Measurements from ENCODE around the gene PSEN1. TPM values are rescaled to one million over a fixed set of nuclear protein-coding genes. Genes with fewer than 3 reads are reported as not detected.

Gene PSEN1
- total RNA-seq, 1 donor = 79.6 TPM

GRCh38 chr14:73153272-73153671, 17.0 kb downstream of the PSEN1 start:
- Histone ChIP-seq H4K20me1 (ENCODE audit: insufficient read depth, low read length) (no peaks in the 10 kb centered on the region), H3K79me2 (ENCODE audit: insufficient read depth, low read length) (peaks cover 26% of the 10 kb centered on the region), H2AFZ (ENCODE audit: low read length) (no peak overlapping the region), H3K27ac (ENCODE audit: low read depth, low read length) (peak overlapping the region; percentile 76), H3K36me3 (ENCODE audit: insufficient read depth, low read length) (peaks cover 36% of the 10 kb centered on the region), H3K9me3 (ENCODE audit: low read depth, low read length) (no peaks in the 10 kb centered on the region), H3K4me3 (ENCODE audit: insufficient read depth, low read length) (no peak overlapping the region), H3K4me2 (ENCODE audit: insufficient read depth, low read length) (peak overlapping the region; percentile 41), H3K4me1 (ENCODE audit: insufficient read depth, low read length) (peaks cover 17% of the 10 kb centered on the region), H3K27me3 (ENCODE audit: insufficient read depth, low read length) (no peaks in the 10 kb centered on the region)
- peak; percentile 81 for DNase-seq (ENCODE audit: insufficient read length, low spot score, missing footprints)
- no peak for TF ChIP-seq CTCF (IDR thresholded peaks at IDR 0.05; ENCODE audit: extremely low read depth, low read depth, low read length)

- peaks cover 54% of the 10 kb centered on the region for H3K36me3 ChIP-seq (ENCODE audit: insufficient read depth, low read length)
- H3K79me2 ChIP-seq (ENCODE audit: insufficient read depth, low read length) = peaks cover 11% of the 10 kb centered on the region
- no peaks in the 10 kb centered on the region for H3K9me3 ChIP-seq (ENCODE audit: low read depth, low read length)
- H4K20me1 ChIP-seq (ENCODE audit: insufficient read depth, low read length) = no peaks in the 10 kb centered on the region
- H3K4me2 ChIP-seq (ENCODE audit: insufficient read depth, low read length) = no peak overlapping the region
- no peak for DNase-seq (ENCODE audit: insufficient read length, low spot score, missing footprints)
- no peaks in the 10 kb centered on the region for H3K4me1 ChIP-seq (ENCODE audit: insufficient read depth, low read length)
- H3K27me3 ChIP-seq (ENCODE audit: insufficient read depth, low read length) = no peaks in the 10 kb centered on the region
- no peak overlapping the region for H3K27ac ChIP-seq (ENCODE audit: low read depth, low read length)
- no peak for TF ChIP-seq CTCF (IDR thresholded peaks at IDR 0.05; ENCODE audit: extremely low read depth, low read depth, low read length)
- H2AFZ ChIP-seq (ENCODE audit: low read length) = no peak overlapping the region
- no peak overlapping the region for H3K4me3 ChIP-seq (ENCODE audit: insufficient read depth, low read length)
Observed at GRCh38 chr14:73162251-73162650, 25.9 kb downstream of the PSEN1 start.

GRCh38 chr14:73166399-73166798, 30.1 kb downstream of the PSEN1 start:
- no peak for TF ChIP-seq CTCF (IDR thresholded peaks at IDR 0.05; ENCODE audit: extremely low read depth, low read depth, low read length)
- peaks cover 49% of the 10 kb centered on the region for H3K36me3 ChIP-seq (ENCODE audit: insufficient read depth, low read length)
- no peak overlapping the region for H3K27ac ChIP-seq (ENCODE audit: low read depth, low read length)
- H4K20me1 ChIP-seq (ENCODE audit: insufficient read depth, low read length) = no peaks in the 10 kb centered on the region
- no peaks in the 10 kb centered on the region for H3K27me3 ChIP-seq (ENCODE audit: insufficient read depth, low read length)
- H2AFZ ChIP-seq (ENCODE audit: low read length) = no peak overlapping the region
- no peak overlapping the region for H3K4me2 ChIP-seq (ENCODE audit: insufficient read depth, low read length)
- H3K9me3 ChIP-seq (ENCODE audit: low read depth, low read length) = no peaks in the 10 kb centered on the region
- no peak overlapping the region for H3K4me3 ChIP-seq (ENCODE audit: insufficient read depth, low read length)
- DNase-seq (ENCODE audit: insufficient read length, low spot score, missing footprints) = no peak
- no peaks in the 10 kb centered on the region for H3K4me1 ChIP-seq (ENCODE audit: insufficient read depth, low read length)
- no peaks in the 10 kb centered on the region for H3K79me2 ChIP-seq (ENCODE audit: insufficient read depth, low read length)

GRCh38 chr14:73167727-73168126, 31.4 kb downstream of the PSEN1 start:
- Histone ChIP-seq H3K79me2 (ENCODE audit: insufficient read depth, low read length) (no peaks in the 10 kb centered on the region), H3K4me2 (ENCODE audit: insufficient read depth, low read length) (no peak overlapping the region), H4K20me1 (ENCODE audit: insufficient read depth, low read length) (no peaks in the 10 kb centered on the region), H3K9me3 (ENCODE audit: low read depth, low read length) (no peaks in the 10 kb centered on the region), H3K4me3 (ENCODE audit: insufficient read depth, low read length) (no peak overlapping the region), H3K36me3 (ENCODE audit: insufficient read depth, low read length) (peaks cover 52% of the 10 kb centered on the region), H3K27ac (ENCODE audit: low read depth, low read length) (no peak overlapping the region), H3K4me1 (ENCODE audit: insufficient read depth, low read length) (no peaks in the 10 kb centered on the region), H3K27me3 (ENCODE audit: insufficient read depth, low read length) (no peaks in the 10 kb centered on the region), H2AFZ (ENCODE audit: low read length) (no peak overlapping the region)
- no peak for TF ChIP-seq CTCF (IDR thresholded peaks at IDR 0.05; ENCODE audit: extremely low read depth, low read depth, low read length)
- peak; percentile 34 for DNase-seq (ENCODE audit: insufficient read length, low spot score, missing footprints)

Data from osteoblast (primary cell).